Keratinocyte (primary cell): ENCODE results near the gene SERPINB12. TPM values are rescaled to one million over a fixed set of nuclear protein-coding genes. Genes with fewer than 3 reads are reported as not detected.

ENCODE experiments used
- DNase-seq: peaks from one replicate; pipeline ENCODE4 v3.0.0-alpha.2; 2011; ENCODE audit warnings: low read depth, missing footprints, low spot score
- FAIRE-seq: peaks from 2 replicates; lab custom pipeline; 2011; peaks lifted over from hg19 to GRCh38; lab: Jason Lieb, UNC
- H2AFZ ChIP-seq: 2 replicates; pipeline ENCODE4 v1.6.0; 2012; ENCODE audit warnings: low read length, control low read depth, inconsistent platforms; ENCODE audit not compliant: control insufficient read depth
- H3K27ac ChIP-seq: 2 replicates; pipeline ENCODE4 v1.5.1; 2011; ENCODE audit warnings: low read length; ENCODE audit not compliant: control insufficient read depth, insufficient read depth
- H3K27me3 ChIP-seq: 3 replicates; pipeline ENCODE4 v1.6.0; 2011; ENCODE audit warnings: low read length; ENCODE audit not compliant: control insufficient read depth, insufficient read depth; ENCODE audit errors: extremely low read depth
- H3K36me3 ChIP-seq, 2 experiments: 2 replicates in 1 of 2; 3 replicates in 1 of 2; pipeline ENCODE4 v1.5.1; 2011; ENCODE audit warnings: low read length in 2 of 2, mild to moderate bottlenecking in 1 of 2; ENCODE audit not compliant: control insufficient read depth in 2 of 2, insufficient read depth in 2 of 2; ENCODE audit errors: extremely low read depth in 1 of 2
- H3K4me1 ChIP-seq: 3 replicates; pipeline ENCODE4 v1.5.1; 2011; ENCODE audit warnings: low read length; ENCODE audit not compliant: control insufficient read depth, insufficient read depth; ENCODE audit errors: extremely low read depth
- H3K4me2 ChIP-seq: 3 replicates; pipeline ENCODE4 v1.6.0; 2011; ENCODE audit warnings: low read depth, low read length; ENCODE audit not compliant: control insufficient read depth, insufficient read depth; ENCODE audit errors: extremely low read depth
- H3K4me3 ChIP-seq, 3 experiments: fragments of 200-600 bp in 1 of 3; sonication (generic) in 1 of 3; 2 replicates in 2 of 3; 3 replicates in 1 of 3; pipeline ENCODE4 v1.5.1; 2011 to 2016; ENCODE audit warnings: low read length in 3 of 3, mild to moderate bottlenecking in 3 of 3, control low read depth in 2 of 3, inconsistent platforms in 1 of 3, low read depth in 1 of 3, mixed read lengths in 1 of 3, mixed run types in 1 of 3, moderate library complexity in 1 of 3; ENCODE audit not compliant: control insufficient read depth in 2 of 3, insufficient read depth in 2 of 3; ENCODE audit errors: extremely low read depth in 1 of 3
- H3K79me2 ChIP-seq: 2 replicates; pipeline ENCODE4 v1.6.0; 2012; ENCODE audit warnings: low read length; ENCODE audit not compliant: control insufficient read depth, insufficient read depth
- H3K9ac ChIP-seq: 3 replicates; pipeline ENCODE4 v1.6.0; 2011; ENCODE audit warnings: low read length; ENCODE audit not compliant: control insufficient read depth, insufficient read depth; ENCODE audit errors: extremely low read depth
- H3K9me1 ChIP-seq: 3 replicates; pipeline ENCODE4 v1.6.0; 2011; ENCODE audit warnings: low read length; ENCODE audit not compliant: control insufficient read depth, insufficient read depth; ENCODE audit errors: extremely low read depth
- H3K9me3 ChIP-seq: 2 replicates; pipeline ENCODE4 v1.5.1; 2012; ENCODE audit warnings: low read depth, low read length; ENCODE audit not compliant: control insufficient read depth
- H4K20me1 ChIP-seq: 3 replicates; pipeline ENCODE4 v1.6.0; 2011; ENCODE audit warnings: low read length; ENCODE audit not compliant: control insufficient read depth, insufficient read depth; ENCODE audit errors: extremely low read depth
- EZH2 ChIP-seq: IDR thresholded peaks from one replicate; pipeline ENCODE4 v1.6.1; 2012; ENCODE audit warnings: inconsistent platforms, mild to moderate bottlenecking, low read length, moderate library complexity
- dilution Hi-C: fragments of 300-500 bp; cut with MboI; formaldehyde crosslinking; loops from one replicate; pipeline ENCODE4 v1.7.0; 2020; ENCODE audit warnings: low sequenced_read_pairs; ENCODE audit not compliant: extremely low pct_ligation_motif_present
- polyA plus RNA-seq, 5 experiments: library from polyadenylated mRNA; depleted of rRNA in 3 of 5; stranded (reverse) in 3 of 5; stranded (forward) in 1 of 5; unstranded in 1 of 5; fragments of >200 nt; gene quantifications; 1 replicate in 1 of 5; 2 replicates in 3 of 5; 3 replicates in 1 of 5; pipeline versions ENCODE4 v1.2.1 to v1.2.3, GENCODE V29; 2011 to 2012; ENCODE audit warnings: missing spikeins in 2 of 5, low read depth in 1 of 5, low replicate concordance in 1 of 5
- TF ChIP-seq, protein P1 (sequence below), 3 experiments: IDR thresholded peaks in 1 of 3; conservative IDR thresholded peaks in 1 of 3; optimal IDR thresholded peaks in 1 of 3; 2 replicates in 2 of 3; 3 replicates in 1 of 3; pipeline versions ENCODE3 to v1.5.1; 2011; ENCODE audit warnings: low read length in 3 of 3, mild to moderate bottlenecking in 3 of 3, moderate library complexity in 2 of 3, control low read depth in 1 of 3, inconsistent platforms in 1 of 3; ENCODE audit not compliant: insufficient read depth in 2 of 3; ENCODE audit errors: extremely low read depth in 1 of 3

The SERPINB12 gene
- polyA plus RNA-seq, 1 donor (not counting 4 experiments of a cell fraction or from before 2014, with no cell fraction given), result 0.10 TPM

DNA sequence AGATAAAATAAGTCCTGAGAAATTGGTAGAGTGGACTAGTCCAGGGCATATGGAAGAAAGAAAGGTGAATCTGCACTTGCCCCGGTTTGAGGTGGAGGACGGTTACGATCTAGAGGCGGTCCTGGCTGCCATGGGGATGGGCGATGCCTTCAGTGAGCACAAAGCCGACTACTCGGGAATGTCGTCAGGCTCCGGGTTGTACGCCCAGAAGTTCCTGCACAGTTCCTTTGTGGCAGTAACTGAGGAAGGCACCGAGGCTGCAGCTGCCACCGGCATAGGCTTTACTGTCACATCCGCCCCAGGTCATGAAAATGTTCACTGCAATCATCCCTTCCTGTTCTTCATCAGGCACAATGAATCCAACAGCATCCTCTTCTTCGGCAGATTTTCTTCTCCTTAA lies 54.8 kb downstream of the SERPINB12 start:
- no peak overlapping the region for H3K4me3 ChIP-seq
- H3K27me3 ChIP-seq, result no peaks in the 10 kb centered on the region
- H3K4me2 ChIP-seq, result no peak overlapping the region
- DNase-seq, result no peak
- dilution Hi-C loops, result no loop called here
- H3K27ac ChIP-seq, result no peak overlapping the region
- H3K9me1 ChIP-seq, result no peaks in the 10 kb centered on the region
- H3K79me2 ChIP-seq, result no peaks in the 10 kb centered on the region
- no peak overlapping the region for H2AFZ ChIP-seq
- H3K9me3 ChIP-seq, result no peaks in the 10 kb centered on the region
- peaks cover 5% of the 10 kb centered on the region for H3K4me1 ChIP-seq
- H4K20me1 ChIP-seq, result no peaks in the 10 kb centered on the region
- H3K36me3 ChIP-seq, result peaks cover 0 to 13% of the 10 kb centered on the region in 2 experiments
- no peak for TF ChIP-seq EZH2
- TF ChIP-seq, protein P1, sequence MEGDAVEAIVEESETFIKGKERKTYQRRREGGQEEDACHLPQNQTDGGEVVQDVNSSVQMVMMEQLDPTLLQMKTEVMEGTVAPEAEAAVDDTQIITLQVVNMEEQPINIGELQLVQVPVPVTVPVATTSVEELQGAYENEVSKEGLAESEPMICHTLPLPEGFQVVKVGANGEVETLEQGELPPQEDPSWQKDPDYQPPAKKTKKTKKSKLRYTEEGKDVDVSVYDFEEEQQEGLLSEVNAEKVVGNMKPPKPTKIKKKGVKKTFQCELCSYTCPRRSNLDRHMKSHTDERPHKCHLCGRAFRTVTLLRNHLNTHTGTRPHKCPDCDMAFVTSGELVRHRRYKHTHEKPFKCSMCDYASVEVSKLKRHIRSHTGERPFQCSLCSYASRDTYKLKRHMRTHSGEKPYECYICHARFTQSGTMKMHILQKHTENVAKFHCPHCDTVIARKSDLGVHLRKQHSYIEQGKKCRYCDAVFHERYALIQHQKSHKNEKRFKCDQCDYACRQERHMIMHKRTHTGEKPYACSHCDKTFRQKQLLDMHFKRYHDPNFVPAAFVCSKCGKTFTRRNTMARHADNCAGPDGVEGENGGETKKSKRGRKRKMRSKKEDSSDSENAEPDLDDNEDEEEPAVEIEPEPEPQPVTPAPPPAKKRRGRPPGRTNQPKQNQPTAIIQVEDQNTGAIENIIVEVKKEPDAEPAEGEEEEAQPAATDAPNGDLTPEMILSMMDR (optimal IDR thresholded peaks at IDR 0.05 in 1 of 3, IDR thresholded peaks at IDR 0.05 in 1 of 3, conservative IDR thresholded peaks at IDR 0.05 in 1 of 3; ENCODE audit: extremely low read depth in 1 of 3, insufficient read depth in 2 of 3, low read length in 3 of 3), result no peak
- no peak for FAIRE-seq
- no peak overlapping the region for H3K9ac ChIP-seq

DNA sequence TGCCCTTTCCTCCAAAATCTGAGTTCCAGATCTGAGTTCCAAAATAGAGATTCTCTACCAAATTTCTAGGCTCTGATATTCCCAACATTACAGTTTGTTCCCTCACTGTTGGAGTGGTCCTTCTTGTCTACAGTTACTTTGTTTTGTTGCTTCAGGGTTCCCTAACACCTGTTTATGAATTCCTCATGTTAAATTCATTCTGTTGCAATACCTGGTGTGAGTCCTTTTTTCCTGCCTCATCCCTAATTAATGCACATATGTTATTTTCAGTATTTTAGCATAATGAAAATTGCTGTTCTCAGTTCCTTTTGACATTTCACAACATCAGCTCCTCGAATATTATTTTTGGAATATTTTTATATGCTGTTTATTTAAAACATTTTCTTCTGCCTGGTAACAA lies 61.2 kb downstream of the SERPINB12 start:
- Histone ChIP-seq H3K36me3 (no peaks in the 10 kb centered on the region), H3K4me3 (no peak overlapping the region), H2AFZ (peak overlapping the region; percentile 23), H3K9me1 (no peaks in the 10 kb centered on the region), H3K4me1 (peaks cover 27% of the 10 kb centered on the region), H3K9ac (no peak overlapping the region), H4K20me1 (no peaks in the 10 kb centered on the region), H3K9me3 (no peaks in the 10 kb centered on the region), H3K27me3 (no peaks in the 10 kb centered on the region), H3K27ac (peak overlapping the region; percentile 85), H3K79me2 (no peaks in the 10 kb centered on the region), H3K4me2 (peak overlapping the region; percentile 69)
- DNase-seq, result no peak
- peak; percentile 73 for FAIRE-seq
- TF ChIP-seq, protein P1 (optimal IDR thresholded peaks at IDR 0.05 in 1 of 3, IDR thresholded peaks at IDR 0.05 in 1 of 3, conservative IDR thresholded peaks at IDR 0.05 in 1 of 3; ENCODE audit: extremely low read depth in 1 of 3, insufficient read depth in 2 of 3, low read length in 3 of 3), result no peak
- TF ChIP-seq EZH2, result no peak
- dilution Hi-C loops, result no loop called here
